ENCODE data around the gene STAG1. TPM values are rescaled to one million over a fixed set of nuclear protein-coding genes. Genes with fewer than 3 reads are reported as not detected.
"Not testable (repeated sequence)": the region's sequence is repeated elsewhere in the genome, so short reads cannot be mapped to it uniquely, and the experiment has no call there.

STAG1 gene
- total and polyA plus RNA-seq, 8 donors: 7.5 to 105 (median 37.9) TPM

GRCh38 chr3:136343446-136343845 is 408.7 kb downstream of the STAG1 start:
- Histone ChIP-seq H3K27me3 (no peaks in the 10 kb centered on the region), H3K4me3 (no peak overlapping the region), H3K27ac (peak overlapping the region in 4 of 5 donors; percentile 29 to 53 (median 44)), H3K4me1 (peaks cover 8 to 26% (median 16%) of the 10 kb centered on the region in 4 donors), H3K9me3 (no peaks in the 10 kb centered on the region), H3K36me3 (peaks cover 0 to 54% (median 45%) of the 10 kb centered on the region in 4 donors)
- TF ChIP-seq POLR2A (IDR thresholded peaks at IDR 0.05) (no peak), POLR2AphosphoS5 (IDR thresholded peaks at IDR 0.05) (peak in 1 of 3 donors; percentile 26), EP300 (IDR thresholded peaks at IDR 0.05) (no peak)
- TF ChIP-seq, protein P1, sequence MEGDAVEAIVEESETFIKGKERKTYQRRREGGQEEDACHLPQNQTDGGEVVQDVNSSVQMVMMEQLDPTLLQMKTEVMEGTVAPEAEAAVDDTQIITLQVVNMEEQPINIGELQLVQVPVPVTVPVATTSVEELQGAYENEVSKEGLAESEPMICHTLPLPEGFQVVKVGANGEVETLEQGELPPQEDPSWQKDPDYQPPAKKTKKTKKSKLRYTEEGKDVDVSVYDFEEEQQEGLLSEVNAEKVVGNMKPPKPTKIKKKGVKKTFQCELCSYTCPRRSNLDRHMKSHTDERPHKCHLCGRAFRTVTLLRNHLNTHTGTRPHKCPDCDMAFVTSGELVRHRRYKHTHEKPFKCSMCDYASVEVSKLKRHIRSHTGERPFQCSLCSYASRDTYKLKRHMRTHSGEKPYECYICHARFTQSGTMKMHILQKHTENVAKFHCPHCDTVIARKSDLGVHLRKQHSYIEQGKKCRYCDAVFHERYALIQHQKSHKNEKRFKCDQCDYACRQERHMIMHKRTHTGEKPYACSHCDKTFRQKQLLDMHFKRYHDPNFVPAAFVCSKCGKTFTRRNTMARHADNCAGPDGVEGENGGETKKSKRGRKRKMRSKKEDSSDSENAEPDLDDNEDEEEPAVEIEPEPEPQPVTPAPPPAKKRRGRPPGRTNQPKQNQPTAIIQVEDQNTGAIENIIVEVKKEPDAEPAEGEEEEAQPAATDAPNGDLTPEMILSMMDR (IDR thresholded peaks at IDR 0.05): no peak
- peak in 1 of 2 donors; percentile 53 for DNase-seq
- intact Hi-C loops (cut with DNase I; ENCODE audit: low total_unique reads): no loop called here
- 26 to 69% (median 37%) methylated on average over 2 of the region's 2 CpGs for whole genome bisulfite sequencing, 5 donors

- DNase-seq: no peak
- Histone ChIP-seq H3K36me3 (peaks cover 5 to 83% (median 82%) of the 10 kb centered on the region in 4 donors), H3K4me3 (no peak overlapping the region), H3K4me1 (no peaks in the 10 kb centered on the region), H3K9me3 (no peaks in the 10 kb centered on the region), H3K27me3 (no peaks in the 10 kb centered on the region), H3K27ac (no peak overlapping the region)
- TF ChIP-seq EP300 (IDR thresholded peaks at IDR 0.05) (no peak), POLR2A (IDR thresholded peaks at IDR 0.05) (no peak), POLR2AphosphoS5 (IDR thresholded peaks at IDR 0.05) (no peak)
- TF ChIP-seq, protein P1 (IDR thresholded peaks at IDR 0.05): no peak
- 94 to 98% (median 95%) methylated on average over 4 of the region's 4 CpGs for WGBS, 5 donors
- intact Hi-C loops (cut with DNase I; ENCODE audit: low total_unique reads): no loop called here
Measured at GRCh38 chr3:136336329-136337100, 415.7 kb downstream of the STAG1 start.

DNA sequence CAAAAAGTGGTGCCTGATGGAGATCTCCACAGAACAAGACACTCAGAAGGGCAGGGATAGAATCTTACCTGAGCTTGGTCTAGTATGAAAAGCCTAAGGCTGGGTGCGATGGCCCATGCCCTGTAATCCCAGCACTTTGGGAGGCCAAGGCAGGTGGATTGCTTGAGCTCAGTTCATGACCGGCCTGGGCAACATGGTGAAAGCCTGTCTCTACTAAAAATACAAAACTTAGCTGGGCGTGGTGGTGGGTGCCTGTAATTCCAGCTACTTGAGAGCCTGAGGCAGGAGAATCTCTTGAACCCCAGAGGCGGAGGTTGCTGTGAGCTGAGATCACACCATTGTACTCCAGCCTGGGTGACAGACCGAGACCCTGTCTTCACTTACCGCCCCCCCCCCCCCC is 417.5 kb downstream of the STAG1 start:
- H3K27me3 ChIP-seq; H3K9me3 ChIP-seq; H3K27ac ChIP-seq; H3K4me1 ChIP-seq; DNase-seq; H3K4me3 ChIP-seq; intact Hi-C loops (cut with DNase I; ENCODE audit: low total_unique reads): not testable (repeated sequence)
- H3K36me3 ChIP-seq: peaks cover 5 to 71% (median 66%) of the 10 kb centered on the region in 4 donors
- WGBS, 5 donors: 95 to 100% (median 97%) methylated on average over 6 of the region's 6 CpGs

- no peaks in the 10 kb centered on the region for H3K9me3 ChIP-seq
- H3K27ac ChIP-seq: no peak overlapping the region
- peaks cover 5 to 71% (median 65%) of the 10 kb centered on the region in 4 donors for H3K36me3 ChIP-seq
- DNase-seq: no peak
- TF ChIP-seq POLR2AphosphoS5 (IDR thresholded peaks at IDR 0.05) (no peak), POLR2A (IDR thresholded peaks at IDR 0.05) (no peak), EP300 (IDR thresholded peaks at IDR 0.05) (no peak)
- TF ChIP-seq, protein P1 (IDR thresholded peaks at IDR 0.05): no peak
- H3K4me1 ChIP-seq: no peaks in the 10 kb centered on the region
- H3K27me3 ChIP-seq: no peaks in the 10 kb centered on the region
- H3K4me3 ChIP-seq: no peak overlapping the region
- intact Hi-C loops (cut with DNase I; ENCODE audit: low total_unique reads): no loop called here
Measured at GRCh38 chr3:136334209-136334608, 418.0 kb downstream of the STAG1 start.

DNA sequence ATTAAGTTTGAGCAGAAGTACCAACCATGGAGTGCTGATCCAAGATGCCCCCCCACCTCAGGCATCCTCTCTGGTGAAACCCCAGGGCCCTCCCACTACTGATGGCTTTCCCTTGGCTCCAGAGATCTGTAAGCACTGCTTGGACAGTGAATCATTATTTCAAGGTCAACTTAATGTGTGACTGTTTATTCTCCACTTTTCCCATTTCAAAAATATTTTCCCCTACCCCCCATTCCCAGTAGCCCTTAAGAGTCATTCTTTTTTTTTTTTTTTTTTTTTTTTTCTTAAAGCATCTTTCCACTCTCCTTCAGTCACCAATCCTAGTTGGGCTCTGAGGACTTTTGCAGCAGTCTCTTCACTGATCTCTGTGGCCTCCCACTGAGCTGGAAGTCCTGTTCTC is 419.4 kb downstream of the STAG1 start:
- intact Hi-C loops (cut with DNase I; ENCODE audit: low total_unique reads): no loop called here
- no peaks in the 10 kb centered on the region for H3K4me1 ChIP-seq
- H3K27me3 ChIP-seq: no peaks in the 10 kb centered on the region
- H3K36me3 ChIP-seq: peaks cover 11 to 74% (median 66%) of the 10 kb centered on the region in 4 donors
- DNase-seq: no peak
- no peak overlapping the region for H3K27ac ChIP-seq
- TF ChIP-seq POLR2A (IDR thresholded peaks at IDR 0.05) (no peak), EP300 (IDR thresholded peaks at IDR 0.05) (no peak), POLR2AphosphoS5 (IDR thresholded peaks at IDR 0.05) (no peak)
- no peaks in the 10 kb centered on the region for H3K9me3 ChIP-seq
- no peak overlapping the region for H3K4me3 ChIP-seq

All from stomach (tissue), 9 donors.